Heart left ventricle (tissue), 16 donors: ENCODE measurements around the gene HOXA9. TPM values are rescaled to one million over a fixed set of nuclear protein-coding genes. Genes with fewer than 3 reads are reported as not detected.

Experiments
- ATAC-seq, 4 donors: fragments of 200-7000 bp; cut with Tn5 transposase; one replicate each; pipeline ENCODE4 v1.9.1; 2020 to 2022; ENCODE audit warnings: moderate library complexity in 4 of 4, mild to moderate bottlenecking in 3 of 4, moderate number of reproducible peaks in 1 of 4
- DNase-seq, 5 donors: peaks; one replicate each; pipeline ENCODE4 v3.0.0-alpha.2; 2020
- H3K27ac ChIP-seq, 12 donors: fragments of 200-600 bp; sonication (generic) in 4 of 12; one replicate each; pipeline versions ENCODE4 v1.5.0 to v1.8.0; 2016 to 2022; ENCODE audit warnings: mild to moderate bottlenecking in 2 of 12
- H3K27me3 ChIP-seq, 9 donors: fragments of 200-600 bp; sonication (generic) in 2 of 9; one replicate each; pipeline versions ENCODE4 v1.5.1 to v1.8.0; 2016 to 2022; ENCODE audit warnings: mild to moderate bottlenecking in 3 of 9
- H3K36me3 ChIP-seq, 9 donors: fragments of 200-600 bp; sonication (generic) in 2 of 9; one replicate each; pipeline versions ENCODE4 v1.5.0 to v1.8.0; 2018 to 2022; ENCODE audit warnings: mild to moderate bottlenecking in 2 of 9
- H3K4me1 ChIP-seq, 12 donors: fragments of 200-600 bp; sonication (generic) in 4 of 12; one replicate each; pipeline versions ENCODE4 v1.5.0 to v1.8.0; 2016 to 2022; ENCODE audit warnings: mild to moderate bottlenecking in 3 of 12
- H3K4me3 ChIP-seq, 12 donors: fragments of 200-600 bp; sonication (generic) in 4 of 12; one replicate each; pipeline versions ENCODE4 v1.5.0 to v1.8.0; 2017 to 2022; ENCODE audit warnings: mild to moderate bottlenecking in 9 of 12, moderate library complexity in 4 of 12
- H3K9me3 ChIP-seq, 12 donors: fragments of 200-600 bp; sonication (generic) in 4 of 12; one replicate each; pipeline versions ENCODE4 v1.5.0 to v1.8.0; 2016 to 2022; ENCODE audit warnings: mild to moderate bottlenecking in 1 of 12
- POLR2A ChIP-seq, 2 donors: fragments of 450-650 bp; IDR thresholded peaks; one replicate each; pipeline ENCODE4 v1.6.1; 2017; ENCODE audit warnings: antibody characterized with exemption in 2 of 2, mild to moderate bottlenecking in 2 of 2, moderate library complexity in 2 of 2
- WGBS, 4 donors: extraction: QIAGEN DNeasy Blood & Tissue Kit in 2 of 4; methylation state at CpG; one replicate each; pipeline versions ENCODE4 v1.1.5 to v1.1.7; 2013 to 2018; 5-methylcytosine and 5-hydroxymethylcytosine counted together
- intact Hi-C, 10 donors: fragments of 100-400 bp; cut with DNase I; formaldehyde crosslinking; loops; one replicate each; pipeline versions ENCODE4 v1.11.1 to v1.14.2; 2022
- polyA plus RNA-seq, 2 donors: library from polyadenylated mRNA; stranded (reverse); fragments of 200-250 nt; gene quantifications; one replicate each; pipeline ENCODE4 v1.2.3, GENCODE V29; 2013
- total RNA-seq, 9 donors: library from RNA; depleted of rRNA in 2 of 9; stranded (reverse); fragments of >200 nt in 2 of 9; fragmentation: NEBNext Ultra II Directional in 3 of 9; extraction: Animal tissue kit (Norgen Biotek cat#: 25700) in 3 of 9; gene quantifications; one replicate each; pipeline versions ENCODE4 v1.1.0 to v1.2.4, GENCODE V29; 2016 to 2023
- TF ChIP-seq, protein P1 (sequence below), 12 donors: fragments of 200-600 bp; sonication (generic) in 4 of 12; IDR thresholded peaks; one replicate each; pipeline versions ENCODE4 v1.5.0 to v1.8.0; 2018 to 2022; ENCODE audit warnings: antibody characterized with exemption in 12 of 12, mild to moderate bottlenecking in 5 of 12
- donor health status: ischemic (EF 13 %, LVEDD 7.1; RV severe dilation, severe dysfunction).
- donor health status: healthy with polysubstance abuse.
- donor health status: DM: no; HTN: yes; CAD: no.
- donor health status: DM: no; HTN: no; CAD: no.
- donor health status: ischemic (EF 25% LVEDD 6.9; RV normal size, moderate dysfunction).
- donor health status: ischemic (EF 25% LVEDD 5.7; RV mildly dilated, moderate dysfunction).
- donor health status: healthy.
- donor health status: DM: yes; HTN: yes; CAD: no.
- donor health status: ischemic (EF 35%, LVEDD 5.7; RV mildly dilated, moderate dysfunction).
- donor health status: nonischemic (EF 11% LVEDD 7.7; RV severe dilation, severe dysfunction).
- donor health status: DM: yes; HTN: yes; CAD: no.
- donor health status: PGD.
- donor health status: ischemic (EF 29% LVEDD 5.4; RV normal size, mild dysfunction).
- donor health status: nonischemic (EF 23%, LVEDD 6.1; RV moderate dilation, normal function).

The HOXA9 gene
- total and polyA plus RNA-seq, 11 donors = 0.29 TPM; not detected in 10

DNA sequence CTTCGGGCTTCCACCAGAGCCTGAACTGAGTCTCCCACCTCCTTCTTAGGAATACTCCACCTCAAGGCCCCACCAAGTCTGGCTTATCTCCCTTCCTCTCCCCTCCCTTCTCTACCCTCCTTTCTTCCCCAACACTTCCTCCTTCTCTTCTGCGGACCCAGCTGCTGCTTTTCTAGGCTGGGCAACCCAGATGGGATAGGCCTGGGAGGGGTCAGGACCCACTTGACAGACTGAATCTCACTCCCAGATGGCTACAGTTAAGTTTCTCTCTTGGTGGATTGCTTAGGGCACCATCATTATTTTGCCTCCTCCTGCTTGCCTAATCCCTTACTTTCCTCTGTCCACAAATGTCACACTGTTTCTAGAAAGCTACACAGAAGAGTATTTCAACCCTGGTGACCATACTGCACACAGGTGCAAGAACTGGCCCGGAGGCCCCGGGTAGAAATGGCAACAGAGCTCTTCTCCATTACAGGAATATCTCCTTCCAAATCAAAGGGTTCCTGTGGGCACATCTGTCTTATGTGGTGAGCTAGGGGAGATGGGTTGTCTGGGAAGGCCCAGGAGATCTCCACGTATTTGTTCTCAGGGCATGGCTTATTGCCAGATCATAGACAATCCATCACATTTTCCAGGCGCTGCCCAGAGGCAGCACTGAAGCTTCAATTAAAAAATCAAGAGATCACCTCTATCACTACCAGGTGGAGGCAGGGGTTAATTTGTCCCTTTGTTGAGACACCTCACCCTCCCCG lies 24.8 kb upstream of the HOXA9 start:
- no peak for ATAC-seq
- H3K9me3 ChIP-seq = no peaks in the 10 kb centered on the region
- peaks cover 4 to 48% (median 26%) of the 10 kb centered on the region in 12 donors for H3K4me1 ChIP-seq
- H3K27ac ChIP-seq = peak overlapping the region in 1 of 12 donors; percentile 91
- intact Hi-C loops = loop anchor here in 8 of 10 donors (10.0 kb wide), 5 partner anchors 595 to 905 kb away; no protein-coding TSS in a partner anchor
- H3K4me3 ChIP-seq = no peak overlapping the region
- DNase-seq = no peak
- WGBS, 4 donors = 33 to 42% (median 39%) methylated on average over 7 of the region's 7 CpGs
- peaks cover 84 to 100% (median 98%) of the 10 kb centered on the region in 9 donors for H3K27me3 ChIP-seq
- H3K36me3 ChIP-seq = no peaks in the 10 kb centered on the region
- no peak for TF ChIP-seq POLR2A (IDR thresholded peaks at IDR 0.05)
- TF ChIP-seq, protein P1, sequence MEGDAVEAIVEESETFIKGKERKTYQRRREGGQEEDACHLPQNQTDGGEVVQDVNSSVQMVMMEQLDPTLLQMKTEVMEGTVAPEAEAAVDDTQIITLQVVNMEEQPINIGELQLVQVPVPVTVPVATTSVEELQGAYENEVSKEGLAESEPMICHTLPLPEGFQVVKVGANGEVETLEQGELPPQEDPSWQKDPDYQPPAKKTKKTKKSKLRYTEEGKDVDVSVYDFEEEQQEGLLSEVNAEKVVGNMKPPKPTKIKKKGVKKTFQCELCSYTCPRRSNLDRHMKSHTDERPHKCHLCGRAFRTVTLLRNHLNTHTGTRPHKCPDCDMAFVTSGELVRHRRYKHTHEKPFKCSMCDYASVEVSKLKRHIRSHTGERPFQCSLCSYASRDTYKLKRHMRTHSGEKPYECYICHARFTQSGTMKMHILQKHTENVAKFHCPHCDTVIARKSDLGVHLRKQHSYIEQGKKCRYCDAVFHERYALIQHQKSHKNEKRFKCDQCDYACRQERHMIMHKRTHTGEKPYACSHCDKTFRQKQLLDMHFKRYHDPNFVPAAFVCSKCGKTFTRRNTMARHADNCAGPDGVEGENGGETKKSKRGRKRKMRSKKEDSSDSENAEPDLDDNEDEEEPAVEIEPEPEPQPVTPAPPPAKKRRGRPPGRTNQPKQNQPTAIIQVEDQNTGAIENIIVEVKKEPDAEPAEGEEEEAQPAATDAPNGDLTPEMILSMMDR (IDR thresholded peaks at IDR 0.05) = no peak

DNA sequence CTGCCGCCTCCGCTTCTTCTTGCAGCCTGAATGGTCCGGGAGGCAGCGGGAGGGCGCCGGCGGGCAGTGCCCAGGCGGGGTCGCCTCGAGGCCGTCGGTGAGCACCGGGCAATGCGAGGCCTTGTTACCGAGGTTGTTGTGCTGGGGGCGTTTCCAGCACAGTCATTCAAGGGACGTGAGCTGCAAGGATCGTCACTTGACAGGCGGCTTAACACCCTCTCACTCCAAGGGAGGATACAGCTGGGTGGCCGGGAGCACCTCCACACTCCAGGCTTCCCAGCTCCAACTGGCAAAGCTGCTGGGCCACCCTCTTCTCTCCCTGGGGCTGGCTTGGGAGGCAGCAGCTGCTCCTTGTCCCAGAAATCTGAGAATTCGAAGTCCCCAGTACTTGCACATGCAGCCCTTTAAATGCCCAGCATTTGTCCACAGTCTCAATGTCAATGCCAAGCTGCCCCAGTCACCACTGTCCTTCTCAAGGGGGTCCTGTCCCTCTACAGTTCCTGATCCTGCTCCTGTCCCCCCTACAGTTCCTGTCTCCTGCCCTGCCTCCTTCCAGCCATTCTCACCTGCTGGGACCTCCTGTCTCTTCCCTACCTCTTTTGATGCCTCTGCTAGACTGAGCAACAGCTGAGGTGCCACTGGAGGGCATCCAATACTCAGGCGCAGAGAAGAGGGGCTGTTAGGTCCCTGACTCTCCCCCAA lies 24.1 kb upstream of the HOXA9 start:
- DNase-seq (peak in 1 of 5 donors; percentile 47), ATAC-seq (no peak)
- Histone ChIP-seq H3K4me3 (peak overlapping the region in 9 of 12 donors; percentile 1 to 44 (median 22)), H3K27me3 (peaks cover 85 to 100% (median 100%) of the 10 kb centered on the region in 9 donors), H3K4me1 (peaks cover 4 to 55% (median 30%) of the 10 kb centered on the region in 12 donors), H3K27ac (peak overlapping the region in 1 of 12 donors; percentile 91), H3K36me3 (no peaks in the 10 kb centered on the region), H3K9me3 (no peaks in the 10 kb centered on the region)
- 9 to 35% (median 15%) methylated on average over 8 to 22 of the region's 22 CpGs for WGBS, 4 donors
- TF ChIP-seq, protein P1 (IDR thresholded peaks at IDR 0.05) = no peak
- TF ChIP-seq POLR2A (IDR thresholded peaks at IDR 0.05) = no peak
- intact Hi-C loops = no loop called here

DNA sequence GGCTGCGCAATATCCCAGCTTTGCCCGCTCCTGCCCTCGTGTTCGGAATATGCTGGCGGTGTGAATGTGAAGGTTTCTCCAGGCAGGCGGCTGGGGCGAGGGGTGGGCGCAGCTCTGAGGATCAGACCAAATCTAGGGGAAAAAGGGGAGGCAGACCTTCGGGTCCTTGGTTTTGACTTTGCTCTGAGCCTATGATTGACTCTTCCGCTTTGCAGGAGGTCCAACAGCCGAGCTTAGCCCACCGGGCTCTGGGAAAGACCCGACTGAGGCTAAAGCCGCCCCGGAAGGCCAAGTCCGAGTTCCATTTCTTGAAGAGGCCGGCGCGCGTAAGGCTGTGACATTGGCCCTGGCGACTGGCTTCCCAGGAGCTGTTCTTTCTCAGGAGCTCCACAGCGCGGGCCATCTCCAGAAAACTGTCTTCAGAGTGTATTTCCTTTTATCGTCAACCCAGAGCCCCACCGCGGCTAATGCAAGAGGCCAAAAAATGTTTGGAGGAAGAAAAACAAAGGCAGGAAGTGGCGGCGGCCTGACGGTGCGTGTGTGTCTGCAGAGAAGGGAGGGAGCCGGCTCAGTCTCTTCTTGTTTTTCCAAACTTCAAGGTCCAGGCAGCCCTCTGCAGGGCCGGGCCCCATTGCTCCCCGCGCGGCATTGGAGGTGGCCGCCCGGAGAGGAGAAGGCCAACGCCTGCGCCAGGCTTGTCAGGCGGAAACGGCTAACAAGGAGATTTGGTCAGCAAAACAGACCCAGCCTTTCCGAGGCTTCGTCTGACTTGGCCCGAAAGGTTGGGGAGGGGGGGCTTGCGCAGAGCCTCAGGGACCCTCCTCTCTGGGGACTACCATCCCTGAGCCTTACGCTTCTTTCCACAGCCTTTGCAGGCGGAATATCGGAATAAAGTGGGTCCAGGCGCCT lies 23.3 kb upstream of the HOXA9 start:
- ATAC-seq (peak in 1 of 4 donors; percentile 35), DNase-seq (peak in 1 of 5 donors; percentile 63)
- intact Hi-C loops = no loop called here
- Histone ChIP-seq H3K36me3 (no peaks in the 10 kb centered on the region), H3K27ac (peak overlapping the region in 1 of 12 donors; percentile 91), H3K27me3 (peaks cover 86 to 100% (median 100%) of the 10 kb centered on the region in 9 donors), H3K4me1 (peaks cover 4 to 63% (median 37%) of the 10 kb centered on the region in 12 donors), H3K9me3 (no peaks in the 10 kb centered on the region), H3K4me3 (peak overlapping the region in 10 of 12 donors; percentile 1 to 44 (median 19))
- 3 to 5% (median 5%) methylated on average over 42 to 49 of the region's 49 CpGs for WGBS, 4 donors
- no peak for TF ChIP-seq POLR2A (IDR thresholded peaks at IDR 0.05)
- TF ChIP-seq, protein P1 (IDR thresholded peaks at IDR 0.05) = no peak
